Activated naive CD4-positive, alpha-beta T cell treated with anti-CD3 and anti-CD28 coated beads, Interleukin-2, amount 50 U/mL, for 24 hours (primary cell): ENCODE measurements around the gene STARD9.
"Not testable (repeated sequence)": the region's sequence is repeated elsewhere in the genome, so short reads cannot be mapped to it uniquely, and the experiment has no call there.

Source experiments
- H3K27ac Mint-ChIP-seq: one replicate; pipeline ENCODE4 v1.8.0; 2021; ENCODE audit warnings: mild to moderate bottlenecking, mixed read lengths
- H3K27me3 Mint-ChIP-seq: one replicate; pipeline ENCODE4 v1.8.0; 2021; ENCODE audit warnings: mixed read lengths
- H3K36me3 Mint-ChIP-seq: one replicate; pipeline ENCODE4 v1.8.0; 2021; ENCODE audit warnings: mixed read lengths
- H3K4me1 Mint-ChIP-seq: one replicate; pipeline ENCODE4 v1.8.0; 2021; ENCODE audit warnings: mixed read lengths
- H3K4me3 Mint-ChIP-seq: one replicate; pipeline ENCODE4 v1.8.0; 2021; ENCODE audit warnings: mild to moderate bottlenecking, mixed read lengths
- H3K9me3 Mint-ChIP-seq: one replicate; pipeline ENCODE4 v1.8.0; 2021; ENCODE audit warnings: mixed read lengths

The STARD9 gene

DNA sequence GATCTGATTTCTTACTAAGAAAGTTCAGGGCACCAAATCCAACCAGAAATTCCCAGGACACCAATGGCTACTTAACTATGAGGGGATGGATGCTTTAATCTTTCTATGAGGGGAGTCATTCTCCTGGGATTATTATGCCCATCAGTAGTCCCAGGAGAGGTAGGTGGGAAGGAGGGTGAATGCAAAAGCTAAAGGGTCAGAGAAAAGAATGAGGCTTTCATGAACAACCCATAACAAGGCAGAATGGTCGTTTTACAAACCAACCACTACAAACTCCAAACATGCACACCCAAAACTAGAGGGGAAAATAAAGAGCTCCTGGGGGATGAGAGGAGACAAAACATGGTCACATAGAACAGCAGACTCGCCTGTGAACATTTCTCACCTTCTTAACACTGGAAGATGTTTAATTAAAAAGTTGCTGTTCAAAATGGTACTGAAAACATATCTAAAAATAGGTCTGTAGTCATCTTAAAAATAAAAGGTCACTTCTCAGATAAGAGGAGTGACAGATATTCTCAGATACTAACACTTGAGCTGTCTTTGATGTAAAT lies 3.7 kb downstream of the STARD9 start:
- Mint-ChIP-seq H3K36me3 (no peaks in the 10 kb centered on the region), H3K27me3 (peaks cover 14% of the 10 kb centered on the region), H3K4me3 (no peak overlapping the region), H3K9me3 (no peaks in the 10 kb centered on the region), H3K27ac (no peak overlapping the region), H3K4me1 (peaks cover 27% of the 10 kb centered on the region)

GRCh38 chr15:42581272-42581730 lies 5.9 kb downstream of the STARD9 start:
- Mint-ChIP-seq H3K36me3 (no peaks in the 10 kb centered on the region), H3K4me3 (peak overlapping the region; percentile 84), H3K27me3 (peaks cover 11% of the 10 kb centered on the region), H3K4me1 (peaks cover 20% of the 10 kb centered on the region), H3K27ac (peak overlapping the region; percentile 64), H3K9me3 (no peaks in the 10 kb centered on the region)

- H3K27ac Mint-ChIP-seq: no peak overlapping the region
- H3K4me3 Mint-ChIP-seq: no peak overlapping the region
- no peaks in the 10 kb centered on the region for H3K9me3 Mint-ChIP-seq
- H3K4me1 Mint-ChIP-seq: peaks cover 15% of the 10 kb centered on the region
- peaks cover 2% of the 10 kb centered on the region for H3K27me3 Mint-ChIP-seq
- no peaks in the 10 kb centered on the region for H3K36me3 Mint-ChIP-seq
Observed at GRCh38 chr15:42582569-42583375, 7.4 kb downstream of the STARD9 start.

DNA sequence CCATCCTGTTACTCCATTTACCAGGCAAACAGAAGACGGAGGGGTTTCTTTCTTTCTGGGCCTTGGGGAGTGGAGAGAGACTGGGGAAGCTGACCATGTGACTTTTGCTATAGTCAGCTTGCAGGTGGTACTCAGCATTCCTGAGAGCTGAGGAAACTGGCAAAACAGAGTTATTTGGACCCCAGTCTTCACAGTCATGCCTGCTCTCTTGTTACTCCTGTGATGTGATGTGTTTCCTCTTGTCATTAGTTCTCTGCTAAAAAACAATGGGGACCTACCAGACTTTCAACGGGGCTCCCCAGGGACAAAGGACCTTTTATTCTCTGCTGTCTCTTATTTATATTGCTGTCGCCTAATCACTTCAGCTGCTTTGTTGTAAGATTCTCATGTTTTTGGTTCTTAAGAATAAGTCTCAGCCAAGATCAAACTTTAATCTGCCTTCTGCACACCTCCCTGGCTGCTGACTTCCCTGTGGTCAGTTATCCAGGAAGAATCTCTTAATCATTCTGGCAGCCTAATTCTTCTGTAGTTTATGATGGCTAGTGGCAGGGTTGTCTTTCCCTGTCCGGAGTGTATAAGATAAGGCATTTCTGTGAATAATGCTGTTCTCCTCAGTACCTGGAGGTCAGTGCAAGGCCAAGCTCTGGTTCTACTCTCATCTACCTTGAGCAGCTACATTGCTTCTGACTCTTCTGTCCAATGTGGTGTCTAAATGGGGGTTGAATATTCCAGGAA lies 8.8 kb downstream of the STARD9 start:
- Mint-ChIP-seq H3K4me3 (no peak overlapping the region), H3K27ac (no peak overlapping the region), H3K9me3 (no peaks in the 10 kb centered on the region), H3K4me1 (peaks cover 15% of the 10 kb centered on the region), H3K27me3 (no peaks in the 10 kb centered on the region), H3K36me3 (no peaks in the 10 kb centered on the region)

- Mint-ChIP-seq H3K4me3 (no peak overlapping the region), H3K36me3 (no peaks in the 10 kb centered on the region), H3K27me3 (no peaks in the 10 kb centered on the region), H3K9me3 (no peaks in the 10 kb centered on the region), H3K4me1 (no peaks in the 10 kb centered on the region), H3K27ac (no peak overlapping the region)
Observed at GRCh38 chr15:42590619-42591237, 15.3 kb downstream of the STARD9 start.

- H3K4me1 Mint-ChIP-seq: no peaks in the 10 kb centered on the region
- no peak overlapping the region for H3K27ac Mint-ChIP-seq
- no peaks in the 10 kb centered on the region for H3K9me3 Mint-ChIP-seq
- H3K36me3 Mint-ChIP-seq: no peaks in the 10 kb centered on the region
- H3K4me3 Mint-ChIP-seq: no peak overlapping the region
- H3K27me3 Mint-ChIP-seq: no peaks in the 10 kb centered on the region
Observed at GRCh38 chr15:42591238-42591934, 16.0 kb downstream of the STARD9 start.

DNA sequence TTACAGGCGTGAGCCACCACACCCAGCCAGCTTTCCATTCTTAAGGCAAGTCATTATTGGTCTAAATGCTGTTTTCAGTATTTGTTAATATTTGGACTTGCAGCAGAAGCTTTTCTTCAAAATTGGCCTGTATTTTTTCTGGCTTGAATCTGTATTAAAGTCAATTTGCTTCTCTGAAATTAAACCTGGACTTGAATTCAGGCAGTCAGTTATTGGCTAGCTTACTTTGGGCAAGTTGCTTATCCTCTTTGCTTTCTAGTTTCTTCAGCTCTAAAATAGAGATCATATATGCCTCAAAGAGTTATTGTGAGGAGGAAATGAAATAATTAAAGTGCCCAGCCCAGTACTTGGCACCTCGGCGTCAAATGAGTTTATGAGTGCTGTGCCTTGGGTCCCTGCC lies 17.3 kb downstream of the STARD9 start:
- H3K27ac Mint-ChIP-seq: no peak overlapping the region
- no peaks in the 10 kb centered on the region for H3K27me3 Mint-ChIP-seq
- H3K36me3 Mint-ChIP-seq: no peaks in the 10 kb centered on the region
- H3K4me1 Mint-ChIP-seq: no peaks in the 10 kb centered on the region
- no peaks in the 10 kb centered on the region for H3K9me3 Mint-ChIP-seq
- no peak overlapping the region for H3K4me3 Mint-ChIP-seq

DNA sequence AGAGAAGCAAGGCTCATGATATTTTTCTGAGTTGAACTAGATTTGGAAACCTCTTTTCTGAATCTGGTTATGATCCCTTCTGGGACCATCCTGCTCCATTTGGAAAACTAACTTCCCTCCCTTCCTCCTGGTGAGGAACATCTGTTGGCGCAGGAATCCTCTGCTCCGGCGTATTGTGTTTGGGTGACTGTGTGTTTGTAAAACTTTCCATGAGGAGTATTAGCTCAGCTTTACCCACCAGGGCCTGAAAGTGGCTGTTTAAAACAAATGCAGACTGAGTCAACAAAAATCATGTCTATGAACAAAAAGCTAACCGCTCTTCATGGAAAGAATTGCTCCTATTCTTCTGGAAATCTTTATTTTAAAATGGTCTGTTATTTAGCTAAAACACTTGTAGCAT lies 17.7 kb downstream of the STARD9 start:
- no peak overlapping the region for H3K27ac Mint-ChIP-seq
- H3K4me1 Mint-ChIP-seq: no peaks in the 10 kb centered on the region
- H3K36me3 Mint-ChIP-seq: no peaks in the 10 kb centered on the region
- no peaks in the 10 kb centered on the region for H3K9me3 Mint-ChIP-seq
- no peaks in the 10 kb centered on the region for H3K27me3 Mint-ChIP-seq
- no peak overlapping the region for H3K4me3 Mint-ChIP-seq

DNA sequence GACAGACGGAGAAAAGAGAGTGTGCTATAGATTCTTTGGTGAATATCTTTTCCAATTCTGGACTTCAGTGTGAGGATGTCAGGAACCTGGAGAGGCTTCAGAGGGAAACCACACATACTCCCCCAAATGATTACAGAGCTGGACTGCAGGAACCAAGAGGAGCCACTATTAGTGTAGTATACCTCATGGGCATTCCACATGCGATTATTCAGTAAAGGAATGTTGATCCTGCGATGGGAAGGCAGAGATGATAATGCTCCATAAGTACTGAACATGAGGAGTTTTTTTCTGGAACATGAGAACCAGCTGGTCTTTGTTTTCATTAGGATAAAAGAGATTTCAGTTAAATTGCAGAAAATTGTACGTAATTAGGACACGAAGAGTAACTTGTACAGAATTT lies 18.7 kb downstream of the STARD9 start:
- Mint-ChIP-seq H3K27ac (no peak overlapping the region), H3K4me3 (no peak overlapping the region), H3K27me3 (no peaks in the 10 kb centered on the region), H3K9me3 (no peaks in the 10 kb centered on the region), H3K4me1 (no peaks in the 10 kb centered on the region), H3K36me3 (no peaks in the 10 kb centered on the region)

DNA sequence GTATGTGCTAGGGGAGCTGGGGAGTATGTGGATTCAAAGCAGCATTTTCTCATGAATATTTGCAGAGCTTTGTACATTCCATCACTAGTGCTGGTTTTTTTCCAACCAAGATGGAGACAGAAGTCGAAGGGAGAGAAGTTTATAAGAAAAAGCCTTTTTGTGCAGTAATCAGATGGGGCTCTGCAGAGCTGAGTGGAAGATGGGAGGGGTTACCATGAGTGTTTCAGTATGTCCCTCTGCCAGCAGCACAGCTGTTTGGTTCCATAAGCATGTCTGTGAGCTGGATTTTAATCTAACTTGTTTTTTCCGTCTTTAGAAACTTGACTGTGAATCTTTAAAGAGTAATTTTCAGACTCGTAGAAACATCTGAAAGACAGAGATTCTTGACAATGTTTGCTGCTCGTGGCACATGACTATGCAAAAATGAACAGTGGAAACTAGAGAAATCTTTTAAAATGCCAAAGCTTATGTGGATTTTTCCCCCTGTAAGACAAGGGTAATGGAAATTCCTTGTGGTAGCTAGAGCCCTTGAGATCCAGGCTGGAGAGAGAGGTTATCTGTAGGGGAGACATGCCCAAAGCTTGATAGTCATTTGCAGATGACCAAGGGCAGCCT lies 20.3 kb downstream of the STARD9 start:
- Mint-ChIP-seq H3K27me3 (no peaks in the 10 kb centered on the region), H3K4me3 (no peak overlapping the region), H3K4me1 (no peaks in the 10 kb centered on the region), H3K27ac (no peak overlapping the region), H3K36me3 (peaks cover 3% of the 10 kb centered on the region), H3K9me3 (no peaks in the 10 kb centered on the region)

- peaks cover 23% of the 10 kb centered on the region for H3K4me1 Mint-ChIP-seq
- H3K27me3 Mint-ChIP-seq, H3K4me3 Mint-ChIP-seq, H3K27ac Mint-ChIP-seq, H3K9me3 Mint-ChIP-seq, H3K36me3 Mint-ChIP-seq: not testable (repeated sequence)
Observed at GRCh38 chr15:42601316-42601715, 25.9 kb downstream of the STARD9 start.

DNA sequence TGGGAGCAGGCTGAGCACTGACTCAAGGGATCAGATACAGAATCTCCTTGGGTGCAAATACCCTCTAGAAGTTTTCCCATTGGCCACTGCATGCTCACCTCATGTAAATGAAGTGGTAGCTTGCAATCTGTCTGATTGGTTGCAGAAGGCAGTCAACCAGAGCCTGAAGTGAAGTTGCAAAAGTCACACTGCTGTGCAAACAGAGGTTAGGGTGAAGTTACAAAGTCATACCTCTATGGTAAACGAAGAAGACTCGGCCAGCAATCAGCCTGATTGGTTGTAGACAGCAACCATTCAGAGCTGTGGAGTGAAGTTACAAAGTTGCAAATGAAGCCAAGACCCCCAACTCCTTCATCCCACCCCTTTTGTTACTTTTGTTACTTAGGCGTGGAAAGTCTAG lies 27.1 kb downstream of the STARD9 start:
- Mint-ChIP-seq H3K36me3 (peaks cover 3% of the 10 kb centered on the region), H3K4me3 (no peak overlapping the region), H3K4me1 (peaks cover 24% of the 10 kb centered on the region), H3K27ac (no peak overlapping the region), H3K9me3 (no peaks in the 10 kb centered on the region), H3K27me3 (no peaks in the 10 kb centered on the region)

DNA sequence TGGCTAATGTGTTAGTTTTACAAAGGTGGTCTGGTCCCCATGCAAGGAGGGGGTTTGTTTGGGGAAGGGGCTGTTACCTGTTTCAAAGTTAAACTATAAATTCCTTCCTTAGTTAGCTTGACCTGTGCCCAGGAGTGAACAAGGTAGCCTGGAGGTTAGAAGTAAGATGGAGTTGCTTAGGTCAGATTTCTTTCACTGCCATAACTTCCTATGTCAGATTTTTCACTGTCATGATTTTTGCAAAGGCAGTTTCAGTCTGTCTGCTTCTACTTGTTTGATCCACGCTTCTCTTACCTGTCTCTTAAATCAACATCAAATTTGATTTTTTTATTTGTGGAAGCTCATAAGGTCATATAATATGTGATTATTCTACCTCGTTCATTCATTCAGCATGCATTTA lies 28.6 kb downstream of the STARD9 start:
- Mint-ChIP-seq H3K27ac (no peak overlapping the region), H3K27me3 (no peaks in the 10 kb centered on the region), H3K4me1 (peaks cover 38% of the 10 kb centered on the region), H3K9me3 (no peaks in the 10 kb centered on the region), H3K36me3 (peaks cover 3% of the 10 kb centered on the region), H3K4me3 (peak overlapping the region; percentile 45)

DNA sequence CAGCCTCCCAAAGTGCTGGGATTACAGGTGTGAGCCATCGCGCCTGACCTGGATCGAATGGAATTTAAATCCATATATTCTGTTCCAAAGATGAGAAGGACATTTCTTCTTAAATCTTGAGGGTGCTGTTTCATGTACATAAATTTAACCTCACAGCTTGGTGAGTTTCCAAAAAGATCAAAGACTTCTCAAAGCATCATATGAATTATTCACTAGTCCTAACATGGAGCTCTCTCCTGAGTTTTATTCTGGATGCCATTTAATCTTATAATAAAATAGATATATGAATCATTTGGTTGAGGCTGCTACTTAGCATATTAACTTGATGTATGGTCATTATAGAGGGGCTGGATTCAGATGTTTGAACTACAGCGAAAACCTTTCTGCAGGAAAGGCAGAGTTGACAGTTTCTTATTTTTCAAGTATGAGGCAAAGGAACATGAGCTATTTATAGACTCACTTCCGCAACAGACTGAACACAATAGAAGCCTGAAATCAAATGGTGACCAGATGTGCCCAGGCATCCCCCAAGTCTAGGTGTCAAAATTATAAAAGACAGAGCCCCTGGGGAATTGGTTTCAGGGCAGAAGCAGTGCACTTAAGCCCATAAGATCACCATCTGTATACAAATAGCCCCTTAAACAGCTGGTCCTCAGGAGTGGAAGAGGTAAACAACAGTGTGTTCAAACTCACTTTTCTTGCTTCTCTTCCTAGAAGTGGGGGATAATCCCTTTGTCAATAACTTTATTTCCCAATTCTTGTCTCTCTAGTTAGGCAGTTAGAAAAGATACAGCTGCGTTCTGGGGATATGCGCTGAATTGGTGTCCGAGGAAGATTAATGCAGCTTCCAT lies 29.7 kb downstream of the STARD9 start:
- Mint-ChIP-seq H3K4me3 (peak overlapping the region; percentile 12), H3K9me3 (no peaks in the 10 kb centered on the region), H3K27ac (peak overlapping the region; percentile 68), H3K27me3 (no peaks in the 10 kb centered on the region), H3K4me1 (peaks cover 41% of the 10 kb centered on the region), H3K36me3 (peaks cover 1% of the 10 kb centered on the region)
